WTC11 (cell line): Measurements from ENCODE around the gene RPL26. TPM values are rescaled to one million over a fixed set of nuclear protein-coding genes. Genes with fewer than 3 reads are reported as not detected.

Experiments
- ATAC-seq: fragments of 200-7000 bp; cut with Tn5 transposase; 2 replicates; pipeline ENCODE4 v1.10.0; 2021; ENCODE audit warnings: mild to moderate bottlenecking, moderate library complexity
- CTCF ChIA-PET: fragments of 300-600 bp; sonication (Branson Sonifier 250); formaldehyde crosslinking; loops from one replicate; lab custom pipeline; 2021; ENCODE audit warnings: antibody characterized with exemption; lab: Charles Lee
- POLR2A ChIA-PET: fragments of 350-600 bp; sonication (Branson Sonifier 250); formaldehyde crosslinking; loops from one replicate; lab custom pipeline; 2021; ENCODE audit warnings: antibody characterized with exemption; lab: Charles Lee
- DNase-seq: peaks from one replicate; pipeline ENCODE4 v3.0.0; 2021; ENCODE audit warnings: low spot score
- H3K27ac Mint-ChIP-seq: 2 replicates; pipeline ENCODE4 v1.8.0; 2021; ENCODE audit warnings: mixed read lengths
- H3K27me3 Mint-ChIP-seq: 2 replicates; pipeline ENCODE4 v1.8.0; 2021; ENCODE audit warnings: low read depth, mild to moderate bottlenecking, moderate library complexity, mixed read lengths
- H3K36me3 Mint-ChIP-seq: 2 replicates; pipeline ENCODE4 v1.8.0; 2021; ENCODE audit warnings: mixed read lengths
- H3K4me1 Mint-ChIP-seq: 2 replicates; pipeline ENCODE4 v1.8.0; 2022; ENCODE audit warnings: mixed read lengths
- H3K4me3 Mint-ChIP-seq: 2 replicates; pipeline ENCODE4 v1.8.0; 2021; ENCODE audit warnings: mild to moderate bottlenecking, moderate library complexity, mixed read lengths
- H3K9me3 Mint-ChIP-seq: 2 replicates; pipeline ENCODE4 v1.8.0; 2021; ENCODE audit warnings: mixed read lengths
- AR ChIP-seq: fragments of 250-450 bp; sonication (Bioruptor Pico); IDR thresholded peaks from 2 replicates; pipeline ENCODE4 v1.9.0; 2021; ENCODE audit warnings: mild to moderate bottlenecking
- ATF3 ChIP-seq: sonication (generic); formaldehyde crosslinking; conservative IDR thresholded peaks from 2 replicates; pipeline ENCODE4 v1.8.1; 2022; ENCODE audit warnings: mild to moderate bottlenecking, missing genetic modification reagents
- ATF6 ChIP-seq: sonication (generic); formaldehyde crosslinking; IDR thresholded peaks from 2 replicates; pipeline ENCODE4 v1.8.1; 2023; ENCODE audit warnings: mild to moderate bottlenecking, missing genetic modification reagents
- FOXP1 ChIP-seq: sonication (generic); formaldehyde crosslinking; IDR thresholded peaks from 2 replicates; pipeline ENCODE4 v1.8.0; 2022; ENCODE audit warnings: missing genetic modification reagents, mild to moderate bottlenecking, moderate library complexity, borderline replicate concordance
- KAT7 ChIP-seq: sonication (generic); formaldehyde crosslinking; IDR thresholded peaks from 2 replicates; pipeline ENCODE4 v1.8.1; 2023; ENCODE audit warnings: missing genetic modification reagents, mild to moderate bottlenecking, borderline replicate concordance
- NR3C1 ChIP-seq: sonication (generic); formaldehyde crosslinking; conservative IDR thresholded peaks from 2 replicates; pipeline ENCODE4 v1.8.1; 2023; ENCODE audit warnings: low read depth, mild to moderate bottlenecking, missing genetic modification reagents
- OVOL2 ChIP-seq: fragments of 250-450 bp; sonication (Bioruptor Pico); IDR thresholded peaks from 2 replicates; pipeline ENCODE4 v1.9.0; 2021; ENCODE audit warnings: mild to moderate bottlenecking, borderline replicate concordance
- PRDM15 ChIP-seq: sonication (generic); formaldehyde crosslinking; IDR thresholded peaks from 2 replicates; pipeline ENCODE4 v1.8.0; 2022; ENCODE audit warnings: missing genetic modification reagents
- USF1 ChIP-seq: sonication (generic); formaldehyde crosslinking; IDR thresholded peaks from 2 replicates; pipeline ENCODE4 v1.8.0; 2022; ENCODE audit warnings: mild to moderate bottlenecking, missing genetic modification reagents
- ZBTB21 ChIP-seq: sonication (generic); formaldehyde crosslinking; IDR thresholded peaks from 2 replicates; pipeline ENCODE4 v1.8.1; 2023; ENCODE audit warnings: mild to moderate bottlenecking, missing genetic modification reagents, borderline replicate concordance
- ZNF281 ChIP-seq: sonication (generic); formaldehyde crosslinking; IDR thresholded peaks from 2 replicates; pipeline ENCODE4 v1.8.0; 2023; ENCODE audit warnings: mild to moderate bottlenecking, missing genetic modification reagents
- ZNF512 ChIP-seq: sonication (generic); formaldehyde crosslinking; IDR thresholded peaks from 2 replicates; pipeline ENCODE4 v1.8.1; 2022; ENCODE audit warnings: missing genetic modification reagents, borderline replicate concordance
- ZNF532 ChIP-seq: fragments of 250-450 bp; sonication (Bioruptor Pico); IDR thresholded peaks from 2 replicates; pipeline ENCODE4 v1.9.0; 2021; ENCODE audit warnings: mild to moderate bottlenecking, borderline replicate concordance
- total RNA-seq: library from RNA; stranded (reverse); gene quantifications from 3 replicates; pipeline ENCODE4 v1.2.3, GENCODE V29; 2021

Gene RPL26
- total RNA-seq, 1 experiment from 2014 or later, result 1,825 TPM

DNA sequence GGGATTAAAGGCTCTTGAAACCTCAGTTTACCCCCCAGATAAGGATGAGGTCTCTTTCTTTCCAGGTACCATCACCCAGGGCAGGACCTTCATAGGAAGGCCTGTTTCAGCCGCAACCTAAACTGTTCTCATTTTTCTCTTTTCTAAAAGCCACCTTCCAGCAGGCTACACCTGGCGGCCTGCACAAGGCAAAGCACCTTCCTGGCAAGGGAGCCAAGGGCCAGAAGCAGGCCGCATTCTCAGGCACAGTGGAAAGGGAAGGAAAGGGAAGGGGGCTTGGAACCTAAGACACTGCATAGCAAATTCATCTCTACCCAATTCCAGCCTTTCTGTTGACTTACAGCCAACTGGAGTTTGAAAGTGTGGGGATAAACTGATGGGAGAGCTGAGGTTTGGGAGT is 43.8 kb upstream of the RPL26 start (continued):
- TF ChIP-seq FOXP1 (CRISPR knock-in tag) (no peak), ZNF512 (CRISPR knock-in tag) (no peak)

GRCh38 chr17:8426094-8426720 is 43.2 kb upstream of the RPL26 start:
- ATAC-seq (no peak), DNase-seq (no peak)
- H3K9me3 Mint-ChIP-seq, result no peaks in the 10 kb centered on the region
- no peak overlapping the region for H3K4me3 Mint-ChIP-seq
- POLR2A ChIA-PET, result no interaction called here
- H3K4me1 Mint-ChIP-seq, result no peaks in the 10 kb centered on the region
- peaks cover 4% of the 10 kb centered on the region for H3K27me3 Mint-ChIP-seq
- CTCF ChIA-PET, result interaction anchor here (1.0 kb wide), 1 partner anchor 42 kb away, joined by 4 read pairs; no protein-coding TSS in a partner anchor
- no peaks in the 10 kb centered on the region for H3K36me3 Mint-ChIP-seq
- H3K27ac Mint-ChIP-seq, result no peak overlapping the region
- no peak for TF ChIP-seq ATF6 (CRISPR knock-in tag)
- no peak for TF ChIP-seq USF1 (CRISPR knock-in tag)
- no peak for TF ChIP-seq AR (CRISPR knock-in tag)
- TF ChIP-seq NR3C1 (CRISPR knock-in tag), result no peak
- no peak for TF ChIP-seq OVOL2 (CRISPR knock-in tag)
- TF ChIP-seq PRDM15 (CRISPR knock-in tag), result no peak
- no peak for TF ChIP-seq ZBTB21 (CRISPR knock-in tag)
- TF ChIP-seq KAT7 (CRISPR knock-in tag), result no peak
- TF ChIP-seq ATF3 (CRISPR knock-in tag), result no peak
- no peak for TF ChIP-seq ZNF281 (CRISPR knock-in tag)
- no peak for TF ChIP-seq ZNF532 (CRISPR knock-in tag)
